Measurements from ENCODE around the gene VRK2.

The VRK2 gene

DNA sequence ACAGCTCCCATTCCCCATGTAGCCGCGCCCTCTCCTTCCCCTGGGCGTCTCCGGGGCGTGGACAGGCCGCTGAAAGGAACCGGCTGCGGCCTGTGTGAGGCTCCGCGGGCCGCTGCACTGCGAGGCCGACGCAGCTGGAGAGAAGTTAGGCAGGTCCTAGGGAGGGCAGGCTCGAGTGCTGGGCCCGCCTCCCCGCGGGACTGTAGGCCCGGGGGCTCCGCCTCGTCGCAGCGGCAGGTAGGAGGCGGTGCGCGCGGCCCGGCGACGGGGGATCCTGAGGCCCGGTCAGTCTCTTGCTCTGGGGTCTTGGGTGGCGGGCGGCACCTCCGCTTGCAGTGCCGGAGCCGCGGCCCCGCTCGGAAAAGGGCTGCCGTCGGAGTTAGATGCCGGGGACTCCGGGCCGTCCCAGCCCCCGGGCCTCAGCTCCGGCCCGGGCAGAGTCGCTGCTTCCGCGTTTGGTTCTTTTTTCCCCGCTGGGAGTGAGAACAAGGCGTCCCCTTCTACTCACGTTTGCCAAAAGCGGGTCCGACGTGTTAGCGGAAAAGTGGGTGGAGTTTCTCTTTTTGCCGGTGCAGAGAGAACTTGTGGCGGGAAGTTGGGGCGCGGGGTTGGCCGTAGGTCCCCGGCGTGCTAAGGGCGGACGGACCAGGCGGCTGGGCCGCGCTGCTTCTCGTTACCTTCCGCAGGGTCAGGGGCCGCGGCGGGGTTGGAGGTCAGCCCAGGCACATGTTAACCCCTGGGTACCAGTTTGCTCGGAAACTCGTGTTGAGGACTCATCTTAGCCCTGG is at the start of gene VRK2:
Gene VRK2 (plus strand): TSS at position 222 of the 788 bp plus-strand sequence. CDS start 2,026 bp downstream, outside the sequence.
- DNase-seq (ENCODE audit: low spot score) = peak; percentile 75

GRCh38 chr2:58006256-58006951 is 40.2 kb upstream of the VRK2 start:
- DNase-seq (ENCODE audit: low spot score) = no peak

DNA sequence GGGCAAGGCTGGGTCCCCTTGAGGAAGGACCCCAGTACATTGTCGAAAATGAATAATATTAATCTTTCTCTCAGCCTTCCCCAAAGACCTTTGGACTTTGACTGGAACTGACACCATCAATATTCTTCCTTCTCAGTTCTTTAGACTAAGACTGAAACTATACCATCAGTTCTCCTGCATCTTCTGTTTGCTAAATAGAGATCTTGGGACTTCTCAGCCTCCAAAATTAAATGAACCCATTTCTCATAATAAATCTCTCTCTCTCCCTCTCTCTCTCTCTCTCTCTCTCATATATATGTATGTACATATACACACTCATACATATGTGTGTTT is 39.7 kb upstream of the VRK2 start:
- DNase-seq (ENCODE audit: low spot score) = no peak

DNA sequence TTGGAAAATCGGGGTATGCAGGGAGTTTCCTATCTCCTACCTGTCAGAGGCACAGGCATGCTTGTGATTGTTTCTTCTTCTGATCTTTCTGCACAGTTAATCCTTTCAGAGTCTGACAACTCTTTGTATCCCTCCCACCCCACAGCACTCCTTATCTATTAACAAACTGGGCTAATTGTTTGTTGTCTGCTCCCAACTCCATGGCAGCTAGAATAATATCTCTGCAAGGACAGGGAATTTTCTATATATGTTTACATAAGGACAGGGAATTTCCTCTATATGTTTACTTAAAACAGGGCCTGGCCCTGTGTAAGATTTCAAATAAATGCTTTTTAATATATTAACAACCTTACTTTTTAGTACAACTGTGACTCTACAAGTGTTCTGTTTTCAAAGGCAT is 36.0 kb upstream of the VRK2 start:
- no peak for DNase-seq (ENCODE audit: low spot score)

DNA sequence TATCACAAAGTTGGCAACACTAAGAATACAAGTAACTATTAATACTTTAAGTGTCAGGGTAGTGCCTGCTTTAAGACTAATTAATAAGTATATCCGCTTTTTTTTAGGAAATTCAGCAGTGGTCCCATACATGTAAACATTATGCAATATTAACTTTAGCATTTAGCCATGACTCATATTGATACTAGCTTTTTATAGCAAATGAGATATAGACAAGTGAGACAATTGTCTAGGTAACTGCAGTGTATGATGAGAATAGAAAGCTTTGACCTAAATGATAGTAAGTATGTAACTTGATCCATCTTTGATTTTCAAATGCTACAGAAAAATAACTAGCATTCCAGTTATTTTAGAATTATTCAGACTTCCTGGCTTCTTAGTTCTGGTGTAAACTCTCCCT is 27.4 kb upstream of the VRK2 start:
- no peak for DNase-seq (ENCODE audit: low spot score)

DNA sequence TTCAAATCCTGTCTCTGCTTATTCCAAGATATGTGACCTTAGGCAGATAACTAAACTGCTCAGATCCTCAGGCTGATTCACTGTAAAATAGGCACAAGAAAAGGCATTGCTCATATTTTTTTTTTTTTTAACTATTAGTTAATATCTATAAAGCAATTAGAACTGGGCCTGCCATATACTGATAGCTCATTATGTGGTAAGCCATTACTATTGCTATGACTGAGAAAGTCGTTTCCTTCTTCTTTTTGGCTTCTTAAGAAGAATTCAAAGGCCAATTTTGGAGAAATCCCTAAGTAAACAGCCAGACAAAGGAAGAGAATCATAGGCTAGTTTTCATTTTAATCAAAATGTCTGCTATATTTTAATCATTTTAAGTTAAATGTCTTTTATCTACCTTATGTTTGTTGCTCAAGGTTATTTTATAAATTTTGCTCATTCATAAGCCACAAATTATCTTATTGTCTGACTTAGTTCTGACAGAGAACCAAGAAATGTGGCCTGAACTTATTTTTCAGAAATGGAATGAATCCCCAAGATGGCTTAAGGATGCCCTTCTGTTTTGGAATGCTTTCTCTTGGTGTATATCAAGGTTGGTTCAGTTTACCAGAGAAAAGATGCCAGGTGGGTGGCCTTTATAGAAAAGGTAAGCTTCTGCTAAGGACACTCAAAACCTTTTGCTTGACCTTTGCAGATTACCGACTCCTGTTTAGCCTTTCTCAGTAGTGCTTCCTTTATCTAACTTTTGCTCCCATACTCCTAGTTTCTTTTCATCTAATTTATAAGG is 21.3 kb upstream of the VRK2 start:
- DNase-seq (ENCODE audit: low spot score) = no peak

GRCh38 chr2:58027029-58027428 is 19.6 kb upstream of the VRK2 start:
- DNase-seq (ENCODE audit: low spot score) = no peak

GRCh38 chr2:58030771-58031170 is 15.8 kb upstream of the VRK2 start:
- DNase-seq (ENCODE audit: low spot score) = no peak

- no peak for DNase-seq (ENCODE audit: low spot score)
Measured at GRCh38 chr2:58032016-58032763, 14.4 kb upstream of the VRK2 start.

DNA sequence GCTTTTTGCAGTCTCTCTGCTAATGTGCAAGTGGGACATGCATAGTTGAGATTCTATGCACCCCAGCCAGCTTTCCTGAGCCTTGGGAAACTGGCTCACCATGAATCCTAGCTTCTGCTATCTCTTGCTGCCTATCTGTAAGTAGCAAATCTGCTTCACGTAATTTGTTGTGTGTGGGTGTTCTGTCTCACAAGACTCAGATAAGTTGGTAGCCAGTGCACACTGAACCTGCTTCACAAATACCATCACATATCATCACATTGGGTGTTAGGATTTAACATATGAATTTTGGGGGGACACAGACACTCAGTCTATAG is 13.9 kb upstream of the VRK2 start:
- no peak for DNase-seq (ENCODE audit: low spot score)

GRCh38 chr2:58033530-58033929 is 13.1 kb upstream of the VRK2 start:
- DNase-seq (ENCODE audit: low spot score) = no peak

DNA sequence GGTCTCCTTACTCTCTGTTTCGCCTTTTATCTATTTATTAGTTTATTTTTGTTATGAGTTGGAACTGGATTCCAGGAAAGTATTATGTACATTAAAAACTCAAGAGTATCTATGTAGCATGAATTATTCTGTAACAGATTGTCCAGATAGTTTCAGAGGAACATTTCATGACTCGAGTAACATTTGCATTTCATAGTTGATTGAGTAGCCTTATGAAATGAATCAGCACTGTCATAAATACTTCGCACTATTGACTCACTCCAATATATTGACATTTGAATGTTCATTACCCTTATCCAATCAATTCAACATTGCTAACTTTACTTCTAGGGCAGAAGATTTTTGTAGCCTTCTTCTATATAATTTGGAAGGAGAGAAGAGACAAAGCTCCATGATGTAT is 11.3 kb upstream of the VRK2 start:
- no peak for DNase-seq (ENCODE audit: low spot score)

GRCh38 chr2:58039170-58039611 is 7.4 kb upstream of the VRK2 start:
- DNase-seq (ENCODE audit: low spot score) = no peak

GRCh38 chr2:58042486-58042970 is 4.1 kb upstream of the VRK2 start:
- no peak for DNase-seq (ENCODE audit: low spot score)

GRCh38 chr2:58044145-58044544 is 2.5 kb upstream of the VRK2 start:
- DNase-seq (ENCODE audit: low spot score) = no peak

DNA sequence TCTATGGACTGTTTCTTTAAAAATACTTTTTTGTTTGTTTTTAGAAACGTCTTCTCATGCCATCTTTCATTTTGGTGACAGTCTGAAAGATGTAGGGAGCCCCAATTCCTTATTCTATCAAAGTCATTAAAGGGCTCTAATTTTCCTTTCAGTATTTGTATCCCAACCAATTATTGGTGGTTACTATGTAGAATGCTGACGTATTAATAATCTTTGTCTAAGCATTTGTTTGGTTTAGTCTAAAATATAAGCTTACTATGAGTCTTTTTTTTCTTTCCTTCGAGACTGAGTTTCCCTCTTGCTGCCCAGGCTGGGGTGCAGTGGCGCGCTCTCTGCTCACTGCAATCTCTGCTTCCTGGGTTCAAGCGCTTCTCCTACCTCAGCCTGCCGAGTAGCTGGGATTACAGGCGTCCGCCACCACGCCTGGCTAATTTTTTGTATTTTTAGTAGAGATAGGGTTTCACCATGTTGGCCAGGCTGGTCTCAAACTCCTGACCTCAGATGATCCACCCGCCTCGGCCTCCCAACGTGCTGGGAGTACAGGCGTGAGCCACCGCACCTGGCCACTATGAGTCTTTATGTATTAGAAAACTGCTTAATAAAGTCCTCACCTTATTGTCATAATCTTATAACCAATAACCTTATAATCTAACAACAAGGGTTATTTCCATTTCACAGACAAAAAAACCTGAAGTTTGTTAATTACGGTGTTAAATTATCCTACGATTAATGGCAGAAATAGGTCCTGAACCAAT is 849 bp upstream of the VRK2 start:
- no peak for DNase-seq (ENCODE audit: low spot score)

DNA sequence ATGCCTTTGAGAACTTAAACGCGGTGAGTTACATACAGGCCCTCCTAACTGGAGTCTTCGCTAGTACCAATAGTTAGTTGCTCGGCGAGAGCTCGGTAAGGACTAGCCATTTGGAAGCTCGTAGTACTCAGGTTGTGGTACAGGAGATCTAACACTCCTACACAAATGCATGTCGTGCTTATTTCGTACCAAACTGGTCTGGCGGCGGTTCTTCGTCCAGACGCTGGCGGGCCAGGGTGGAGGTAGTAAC is 346 bp upstream of the VRK2 start:
- DNase-seq (ENCODE audit: low spot score) = no peak

DNA sequence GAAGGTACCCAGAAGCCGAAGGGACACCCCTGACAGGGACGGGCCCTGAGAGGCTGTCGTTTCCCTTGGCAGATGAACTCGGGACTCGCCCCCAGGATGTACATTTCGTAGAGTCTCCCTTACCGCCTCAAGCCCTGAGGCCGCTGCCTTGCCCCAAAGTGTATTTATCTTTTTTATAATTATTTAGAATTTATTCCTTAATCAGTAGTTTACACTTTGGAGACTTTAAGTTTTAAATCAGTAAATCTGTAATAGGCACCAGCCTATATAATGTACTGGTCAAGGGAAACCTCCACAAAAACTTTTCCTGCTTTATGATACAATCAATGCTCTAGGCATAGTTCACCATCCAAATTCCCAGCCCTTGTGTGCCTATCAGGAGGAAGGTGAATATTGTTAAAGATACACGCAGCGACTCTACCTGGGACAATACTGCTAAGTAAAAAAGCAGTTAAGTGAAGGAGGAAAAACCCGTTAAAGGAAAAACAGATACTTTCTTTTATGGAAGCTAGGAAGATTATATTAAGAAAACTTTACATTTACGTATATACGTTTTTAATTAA is 848 bp downstream of the VRK2 start:
- DNase-seq (ENCODE audit: low spot score) = no peak

DNA sequence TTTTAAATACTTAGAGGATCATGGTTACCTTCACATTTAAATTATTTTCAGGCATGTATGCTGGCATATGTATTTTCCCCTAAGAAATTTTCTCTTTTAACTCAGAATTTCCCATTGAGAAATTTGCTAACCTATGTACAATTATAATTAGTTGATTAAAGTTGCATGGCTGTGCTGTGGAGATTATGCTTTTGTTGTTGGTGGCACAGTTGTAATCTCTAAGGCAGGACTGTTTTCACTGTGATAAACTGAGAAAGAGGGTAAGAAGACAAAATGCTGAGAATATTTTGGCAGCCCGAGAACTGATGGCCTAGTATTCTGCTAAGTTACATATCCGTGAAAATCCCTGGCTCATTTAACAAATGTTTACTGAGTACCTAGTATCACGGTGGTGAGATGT is 1.4 kb downstream of the VRK2 start:
- DNase-seq (ENCODE audit: low spot score) = no peak

- DNase-seq (ENCODE audit: low spot score) = no peak
Measured at GRCh38 chr2:58051445-58051844, 4.8 kb downstream of the VRK2 start.

GRCh38 chr2:58052978-58053377 is 6.4 kb downstream of the VRK2 start:
- no peak for DNase-seq (ENCODE audit: low spot score)
